GM13976 (cell line): Measurements from ENCODE around the gene RPH3AL.

ENCODE experiments used
- DNase-seq: peaks from one replicate; pipeline ENCODE4 v3.0.0; 2012; ENCODE audit warnings: low spot score
- in situ Hi-C: fragments of 300-500 bp; cut with MboI; formaldehyde crosslinking; loops from one replicate; pipeline ENCODE4 v1.12.0; 2022; ENCODE audit warnings: low sequenced_read_pairs, mixed read lengths, inconsistent platforms; ENCODE audit not compliant: unreplicated experiment
- TF ChIP-seq, protein P1 (sequence below): IDR thresholded peaks from 2 replicates; pipeline ENCODE4 v1.5.1; 2012; ENCODE audit warnings: borderline replicate concordance, mild to moderate bottlenecking; ENCODE audit not compliant: insufficient read depth; ENCODE audit errors: extremely low read depth, missing control alignments, control extremely low read depth

The RPH3AL gene

GRCh38 chr17:162689-163088, 189.9 kb downstream of the RPH3AL start:
- no peak for DNase-seq
- TF ChIP-seq, protein P1, sequence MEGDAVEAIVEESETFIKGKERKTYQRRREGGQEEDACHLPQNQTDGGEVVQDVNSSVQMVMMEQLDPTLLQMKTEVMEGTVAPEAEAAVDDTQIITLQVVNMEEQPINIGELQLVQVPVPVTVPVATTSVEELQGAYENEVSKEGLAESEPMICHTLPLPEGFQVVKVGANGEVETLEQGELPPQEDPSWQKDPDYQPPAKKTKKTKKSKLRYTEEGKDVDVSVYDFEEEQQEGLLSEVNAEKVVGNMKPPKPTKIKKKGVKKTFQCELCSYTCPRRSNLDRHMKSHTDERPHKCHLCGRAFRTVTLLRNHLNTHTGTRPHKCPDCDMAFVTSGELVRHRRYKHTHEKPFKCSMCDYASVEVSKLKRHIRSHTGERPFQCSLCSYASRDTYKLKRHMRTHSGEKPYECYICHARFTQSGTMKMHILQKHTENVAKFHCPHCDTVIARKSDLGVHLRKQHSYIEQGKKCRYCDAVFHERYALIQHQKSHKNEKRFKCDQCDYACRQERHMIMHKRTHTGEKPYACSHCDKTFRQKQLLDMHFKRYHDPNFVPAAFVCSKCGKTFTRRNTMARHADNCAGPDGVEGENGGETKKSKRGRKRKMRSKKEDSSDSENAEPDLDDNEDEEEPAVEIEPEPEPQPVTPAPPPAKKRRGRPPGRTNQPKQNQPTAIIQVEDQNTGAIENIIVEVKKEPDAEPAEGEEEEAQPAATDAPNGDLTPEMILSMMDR: no peak
- in situ Hi-C loops: no loop called here
